GM19239 (cell line): ENCODE results near the gene TMEM200C.
"Not testable (repeated sequence)": the region's sequence is repeated elsewhere in the genome, so short reads cannot be mapped to it uniquely, and the experiment has no call there.

ENCODE experiments used
- DNase-seq: peaks from one replicate; pipeline ENCODE4 v3.0.0; 2011; ENCODE audit warnings: low spot score; ENCODE audit not compliant: insufficient read length
- FAIRE-seq: peaks from 2 replicates; lab custom pipeline; 2011; peaks lifted over from hg19 to GRCh38; lab: Jason Lieb, UNC

The TMEM200C gene

DNA sequence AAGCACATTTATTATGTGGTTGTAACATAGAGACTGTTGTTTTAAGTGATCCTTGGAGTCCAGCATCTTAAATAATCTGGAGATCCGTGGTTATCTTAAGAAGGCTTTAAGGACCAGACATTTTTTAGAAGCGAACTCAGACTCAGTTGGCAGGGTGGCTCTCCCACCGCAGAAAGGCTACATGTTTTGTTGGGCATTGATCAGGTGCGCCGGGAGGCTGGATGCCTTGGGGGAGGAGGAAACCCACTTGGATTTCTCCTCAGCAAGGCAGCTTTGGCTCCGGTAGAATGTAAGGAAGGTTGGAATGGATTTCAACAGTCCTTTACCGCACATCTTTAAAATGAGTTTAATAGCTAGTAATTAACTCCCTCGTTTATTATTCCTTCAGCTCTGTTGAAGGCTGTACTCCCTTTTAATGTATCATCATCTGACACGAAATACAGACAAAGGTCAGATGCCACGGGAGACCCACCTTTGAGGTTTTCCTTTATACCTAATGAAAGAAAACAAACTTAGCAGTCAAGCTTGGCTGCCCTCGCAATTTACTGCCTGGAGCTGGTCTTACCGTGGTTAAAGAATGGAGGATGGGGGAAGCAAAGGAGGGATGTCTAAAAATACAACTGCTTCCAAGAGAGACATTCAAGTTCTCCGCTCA is 1.2 kb downstream of the TMEM200C start:
- FAIRE-seq (no peak), DNase-seq (no peak)

GRCh38 chr18:5892823-5893431 is 2.4 kb downstream of the TMEM200C start:
- FAIRE-seq: no peak
- DNase-seq: no peak

DNA sequence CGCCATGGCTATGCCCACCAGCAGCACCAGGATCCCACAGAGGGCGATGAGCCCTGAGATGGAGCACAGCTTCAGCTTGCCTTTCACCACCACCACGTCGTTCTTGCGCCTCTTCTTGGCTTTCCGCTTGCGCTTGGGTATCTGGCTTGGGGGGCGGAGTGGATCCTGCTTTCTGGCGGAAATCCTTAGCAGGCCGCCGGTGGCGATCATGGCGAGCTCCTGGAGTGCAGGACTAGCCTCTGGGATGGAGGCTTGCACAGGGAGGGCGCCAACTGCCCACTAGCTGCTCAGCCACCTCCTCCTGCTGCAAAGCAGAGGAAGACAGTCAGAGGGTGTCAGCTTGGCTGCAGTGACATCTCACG is 3.5 kb downstream of the TMEM200C start:
- FAIRE-seq: no peak

GRCh38 chr18:5891184-5891853 is 4.0 kb downstream of the TMEM200C start:
- FAIRE-seq (no peak), DNase-seq (no peak)

More for the DNA sequence above, 3.5 kb downstream of the TMEM200C start:
- DNase-seq: no peak

DNA sequence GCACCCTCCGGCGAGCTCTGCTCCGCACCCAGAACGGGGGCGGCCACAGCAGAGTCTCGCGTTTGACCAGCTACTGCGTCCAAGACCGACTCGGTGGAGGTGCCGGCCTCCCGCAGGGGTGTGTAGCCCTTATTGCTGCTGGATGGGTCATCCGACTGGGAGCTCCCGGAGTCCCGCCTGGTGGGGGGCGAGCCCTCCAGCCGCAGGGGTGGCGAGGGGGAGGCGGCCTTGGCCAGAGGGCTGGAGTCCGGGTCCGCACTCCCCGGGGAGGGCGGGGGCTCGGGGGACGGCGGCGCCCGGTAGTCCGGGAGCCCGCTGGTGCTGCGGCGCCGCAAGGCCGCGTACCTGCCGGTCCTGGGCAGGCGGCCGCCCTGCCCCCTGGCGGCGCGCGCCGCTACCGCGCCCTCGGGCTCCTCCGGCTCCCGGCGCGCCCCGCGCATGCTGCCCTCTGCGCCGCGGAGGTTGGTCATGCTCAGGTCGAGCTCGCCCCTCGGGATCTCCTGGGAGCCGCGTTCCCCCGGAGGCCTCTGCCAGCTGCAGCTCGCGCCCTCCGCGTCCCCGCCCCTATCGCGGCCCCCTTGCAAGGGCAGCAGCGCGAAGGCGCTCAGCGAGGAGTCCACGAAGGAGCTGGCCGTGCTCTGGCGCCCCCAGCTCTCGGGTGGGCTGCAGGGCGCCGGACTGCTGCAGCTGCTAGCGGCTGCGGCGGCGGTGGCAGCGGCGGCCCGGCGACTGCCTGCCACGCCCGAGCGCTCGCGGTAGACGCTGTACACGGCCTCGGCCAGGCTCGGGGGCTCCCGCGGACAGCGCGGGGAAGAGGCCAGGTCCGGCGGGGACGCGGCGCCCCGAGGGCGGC is 4.8 kb downstream of the TMEM200C start:
- FAIRE-seq: no peak

DNA sequence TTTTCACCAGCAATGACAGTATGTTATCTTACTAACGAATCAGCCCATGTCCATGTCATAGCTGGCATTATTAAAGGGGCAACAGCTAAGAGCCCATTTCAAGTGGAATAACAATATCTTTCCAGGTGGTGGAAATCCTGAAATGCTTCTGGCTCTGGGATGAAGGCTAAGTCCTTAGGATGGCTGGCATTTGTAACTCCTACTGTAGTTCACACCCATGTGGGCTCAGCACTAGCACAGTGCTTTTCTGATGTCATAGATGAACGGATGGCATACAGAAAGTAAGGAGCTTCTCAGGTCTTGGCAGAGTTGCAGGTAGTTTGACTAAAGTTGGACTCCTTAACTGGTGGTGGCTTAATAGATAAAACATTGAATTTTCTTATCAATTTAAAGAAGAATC is 10.0 kb downstream of the TMEM200C start:
- FAIRE-seq (no peak), DNase-seq (no peak)

More for the DNA sequence above, 4.8 kb downstream of the TMEM200C start:
- DNase-seq: peak; percentile 83

GRCh38 chr18:5884375-5884774 is 10.9 kb downstream of the TMEM200C start:
- DNase-seq (no peak), FAIRE-seq (no peak)

DNA sequence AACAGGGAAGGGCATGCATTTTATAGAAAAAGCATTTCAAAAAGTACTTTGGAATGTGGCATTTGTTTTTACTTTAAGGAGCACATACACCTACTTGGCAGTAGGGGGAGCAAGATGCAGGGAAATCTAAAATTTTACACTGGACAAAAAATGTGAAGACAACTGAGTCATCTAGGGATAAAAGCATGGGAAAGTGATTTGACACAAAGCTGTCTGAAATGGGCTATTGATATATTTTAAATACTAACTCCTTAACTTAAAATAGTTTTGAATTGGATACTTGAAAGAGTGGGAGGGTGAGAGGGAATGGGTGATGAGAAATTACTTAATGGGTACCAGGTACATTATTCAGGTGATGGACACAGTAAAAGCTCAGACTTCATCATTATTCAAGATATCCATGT is 15.8 kb downstream of the TMEM200C start:
- FAIRE-seq: peak; percentile 73
- no peak for DNase-seq

DNA sequence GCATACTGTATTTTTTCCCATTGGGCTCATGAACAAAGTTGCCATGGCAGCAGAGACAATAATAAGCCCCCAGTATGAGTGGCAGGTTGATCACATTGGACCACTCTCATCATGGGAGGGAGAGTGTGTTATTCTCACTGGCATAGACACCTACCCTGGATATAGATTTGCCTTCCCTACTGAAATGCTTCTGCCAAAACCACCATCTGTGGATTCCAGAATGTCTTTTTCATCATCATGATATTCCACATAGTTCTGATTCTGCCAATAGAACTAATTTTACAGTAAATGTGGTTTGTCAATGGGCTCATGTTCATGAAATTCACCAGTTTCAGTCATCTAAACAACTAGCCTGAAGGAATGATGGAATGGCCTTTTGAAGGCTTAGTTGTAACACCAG is 18.4 kb downstream of the TMEM200C start:
- no peak for FAIRE-seq
- no peak for DNase-seq

- DNase-seq (no peak), FAIRE-seq (no peak)
Measured at GRCh38 chr18:5874336-5874735, 21.0 kb downstream of the TMEM200C start.

GRCh38 chr18:5872886-5873285 is 22.4 kb downstream of the TMEM200C start:
- no peak for FAIRE-seq
- DNase-seq: no peak

- DNase-seq (no peak), FAIRE-seq (no peak)
Measured at GRCh38 chr18:5871426-5871825, 23.9 kb downstream of the TMEM200C start.

DNA sequence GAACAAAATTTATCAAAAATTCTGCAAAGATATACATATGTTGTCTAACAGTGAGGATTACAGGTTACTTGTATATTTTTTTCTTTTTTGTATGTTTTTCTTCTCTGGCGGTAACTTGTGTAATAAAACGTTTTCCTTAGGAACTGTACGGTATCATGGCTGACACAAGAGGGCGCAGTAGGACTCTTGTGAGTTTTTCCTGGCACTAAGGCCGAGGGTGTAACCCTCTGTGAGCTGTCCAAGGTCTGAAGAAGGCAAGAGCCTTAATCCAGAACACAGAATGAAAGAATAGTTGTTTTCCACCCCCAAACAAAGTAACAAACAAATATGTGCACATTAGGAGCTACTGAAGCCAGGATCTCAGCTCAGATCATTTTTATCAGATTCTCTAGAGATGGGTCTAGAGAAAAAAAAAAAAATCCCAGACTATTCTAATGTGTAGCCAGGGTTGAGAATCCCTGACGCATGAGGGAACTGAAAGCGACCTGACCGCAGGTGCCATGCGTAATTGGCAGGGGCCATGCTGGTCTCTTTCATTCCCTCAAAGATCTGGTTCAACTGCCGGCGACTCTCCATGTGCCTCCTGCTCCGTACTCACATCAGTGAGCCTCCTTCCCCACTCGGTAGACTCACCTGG is 27.0 kb downstream of the TMEM200C start:
- FAIRE-seq (peak; percentile 89), DNase-seq (peak; percentile 23)

- DNase-seq (no peak), FAIRE-seq (no peak)
Measured at GRCh38 chr18:5865521-5865920, 29.8 kb downstream of the TMEM200C start.

GRCh38 chr18:5862127-5862526 is 33.2 kb downstream of the TMEM200C start:
- not testable (repeated sequence) for DNase-seq, FAIRE-seq

DNA sequence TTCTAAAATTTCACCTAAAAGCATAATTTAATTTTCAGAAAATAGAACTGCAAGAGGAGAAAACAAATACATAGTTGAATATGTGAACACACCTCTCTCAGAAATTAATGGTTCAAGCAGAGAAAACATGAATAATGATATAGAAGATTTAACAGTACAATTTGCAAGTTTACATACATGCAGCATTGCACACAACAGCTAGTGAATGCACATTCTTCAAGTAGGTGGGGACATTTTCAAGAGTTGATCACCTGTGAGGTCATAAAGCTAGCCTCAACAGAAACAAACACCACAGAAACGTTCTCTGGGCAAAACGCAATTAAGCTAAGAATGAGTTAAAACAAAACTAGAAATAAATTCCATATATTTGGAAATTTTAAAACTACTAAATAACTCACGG is 38.1 kb downstream of the TMEM200C start:
- DNase-seq: no peak
- FAIRE-seq: no peak

DNA sequence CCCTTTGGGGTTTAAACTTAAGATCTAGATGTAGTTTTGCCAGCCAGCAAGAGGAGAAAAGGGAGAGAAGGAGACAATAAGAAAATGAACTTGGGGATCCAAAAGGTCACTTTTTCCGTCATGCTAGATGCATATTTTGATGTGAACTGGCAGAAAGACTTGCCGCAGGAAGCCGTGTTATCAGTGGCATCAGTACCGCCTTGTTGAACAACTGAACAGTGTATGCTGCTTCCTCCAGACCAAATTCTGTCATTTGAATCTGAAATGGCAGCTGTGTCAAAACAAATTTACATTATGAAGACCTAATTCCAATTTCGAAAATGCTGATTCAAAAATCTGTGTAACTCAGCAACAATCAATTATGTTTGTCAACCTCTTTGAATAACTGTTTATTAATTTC is 42.1 kb downstream of the TMEM200C start:
- FAIRE-seq (no peak), DNase-seq (no peak)

DNA sequence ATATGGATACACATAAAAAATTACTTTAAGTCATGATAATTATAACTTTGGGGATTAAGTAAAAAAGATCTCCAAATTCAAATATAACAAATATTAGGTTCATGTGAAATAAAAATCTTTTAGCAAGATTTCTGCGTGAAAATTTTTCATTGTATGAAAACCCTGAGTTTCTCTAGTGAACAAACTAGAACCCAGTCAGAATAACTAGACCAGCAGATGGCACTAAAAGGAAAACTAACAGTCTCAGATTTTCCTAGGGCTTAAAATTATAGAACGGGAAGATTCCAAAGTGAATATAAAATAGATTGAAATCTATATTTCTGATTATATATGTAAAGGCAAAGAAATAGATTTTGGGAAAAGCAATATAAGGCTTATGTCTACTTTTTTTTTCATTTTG is 43.3 kb downstream of the TMEM200C start:
- FAIRE-seq: no peak
- DNase-seq: no peak

DNA sequence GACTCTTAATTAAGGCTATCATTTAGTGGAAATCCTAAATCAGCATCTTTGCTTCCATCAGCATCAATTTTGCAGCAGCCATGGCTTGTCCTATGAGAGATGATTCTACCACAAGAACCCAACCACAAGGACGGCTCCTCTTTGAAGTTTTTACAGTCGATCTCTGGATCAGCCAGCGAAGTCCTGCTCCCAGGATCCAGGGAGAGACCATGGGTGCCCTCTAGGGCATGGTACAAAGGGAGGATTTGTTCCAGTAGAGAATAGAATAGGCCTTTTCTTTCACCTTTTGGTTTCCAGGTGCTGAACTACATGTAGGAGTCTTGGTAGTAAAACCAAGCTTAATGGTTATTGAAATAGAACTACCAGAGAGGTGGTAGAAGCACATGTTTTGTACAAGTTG is 52.7 kb downstream of the TMEM200C start:
- no peak for FAIRE-seq
- DNase-seq: no peak

- DNase-seq (no peak), FAIRE-seq (no peak)
Measured at GRCh38 chr18:5841518-5841917, 53.8 kb downstream of the TMEM200C start.
